SK-N-MC (cell line): ENCODE measurements around the gene RTRAF.

Experiments
- DNase-seq: peaks from one replicate; pipeline ENCODE4 v3.0.0-alpha.2; 2011; ENCODE audit warnings: low read depth, low spot score
- H3K27ac ChIP-seq: fragments of 200-600 bp; sonication (generic); 2 replicates; pipeline ENCODE4 v1.5.1; 2016; ENCODE audit warnings: mixed run types
- H3K36me3 ChIP-seq: fragments of 200-600 bp; sonication (generic); 2 replicates; pipeline ENCODE4 v1.6.1; 2017; ENCODE audit warnings: antibody characterized with exemption, low read length, mixed read lengths; ENCODE audit not compliant: insufficient read depth
- H3K4me3 ChIP-seq: fragments of 200-600 bp; sonication (generic); 2 replicates; pipeline ENCODE4 v1.5.1; 2016
- H3K9ac ChIP-seq: fragments of 200-600 bp; sonication (generic); 2 replicates; pipeline ENCODE4 v1.8.0; 2017; ENCODE audit warnings: mixed run types, mixed read lengths; ENCODE audit not compliant: insufficient read length
- H3K9me3 ChIP-seq: fragments of 200-600 bp; sonication (generic); 2 replicates; pipeline ENCODE4 v1.6.1; 2017; ENCODE audit warnings: low read depth, mild to moderate bottlenecking, antibody characterized with exemption, low read length, moderate library complexity, mixed read lengths
- EZH2 ChIP-seq: fragments of 200-600 bp; sonication (generic); IDR thresholded peaks from one replicate; pipeline ENCODE4 v1.6.1; 2017; ENCODE audit warnings: antibody characterized with exemption
- FOXP2 ChIP-seq: optimal IDR thresholded peaks from 2 replicates; pipeline ENCODE3; 2011; ENCODE audit warnings: mild to moderate bottlenecking, moderate library complexity; ENCODE audit not compliant: insufficient read depth; ENCODE audit errors: extremely low read length, control extremely low read depth
- POLR2AphosphoS5 ChIP-seq: IDR thresholded peaks from 2 replicates; pipeline ENCODE4 v1.6.1; 2012; ENCODE audit warnings: mild to moderate bottlenecking, low read depth, low read length, borderline replicate concordance

The RTRAF gene

DNA sequence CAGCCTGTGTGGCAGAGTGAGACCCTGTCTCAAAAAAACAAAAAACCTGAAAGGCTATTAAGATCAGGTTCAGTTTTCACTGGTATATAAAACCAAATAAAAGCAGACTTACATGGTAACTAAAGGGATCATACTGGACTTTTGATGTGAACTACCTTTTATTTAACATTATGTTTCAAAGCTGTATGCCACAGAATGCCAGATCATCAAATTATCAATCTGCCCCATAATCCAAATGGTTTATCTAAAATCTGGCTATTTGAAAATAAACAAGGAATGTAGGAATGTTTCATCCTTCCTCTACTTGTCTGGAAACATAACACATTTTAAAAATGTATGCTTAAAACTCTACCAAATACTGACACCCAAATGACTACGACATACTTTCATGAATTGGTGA, 65.3 kb downstream of the RTRAF start:
- no peak overlapping the region for H3K27ac ChIP-seq
- H3K9me3 ChIP-seq: no peaks in the 10 kb centered on the region
- H3K36me3 ChIP-seq: no peaks in the 10 kb centered on the region
- H3K9ac ChIP-seq: no peak overlapping the region
- no peak overlapping the region for H3K4me3 ChIP-seq
- TF ChIP-seq POLR2AphosphoS5 (no peak), EZH2 (no peak)
- no peak for DNase-seq

DNA sequence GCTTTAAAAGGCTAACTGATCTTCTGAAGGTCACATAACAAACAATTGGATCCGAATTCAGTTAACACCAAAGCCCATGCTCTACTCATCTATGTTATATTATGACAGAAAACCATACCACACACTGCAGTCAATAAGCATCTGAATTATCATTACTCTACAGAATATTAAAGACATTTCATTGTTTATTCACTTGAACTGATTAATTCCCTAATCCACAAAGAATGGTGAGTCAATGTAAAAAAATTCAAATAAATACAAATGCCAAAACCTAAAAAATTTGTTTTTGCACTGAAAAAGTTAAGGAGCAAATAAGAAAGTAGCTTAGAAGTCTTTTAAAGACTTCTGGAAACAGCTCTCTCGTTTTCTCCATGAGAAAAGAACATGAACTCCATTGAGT, 65.8 kb downstream of the RTRAF start:
- H3K4me3 ChIP-seq: no peak overlapping the region
- no peak overlapping the region for H3K9ac ChIP-seq
- TF ChIP-seq POLR2AphosphoS5: no peak
- no peak for TF ChIP-seq EZH2
- TF ChIP-seq FOXP2: no peak
- H3K36me3 ChIP-seq: no peaks in the 10 kb centered on the region
- H3K27ac ChIP-seq: no peak overlapping the region
- H3K9me3 ChIP-seq: no peaks in the 10 kb centered on the region
- DNase-seq: no peak

DNA sequence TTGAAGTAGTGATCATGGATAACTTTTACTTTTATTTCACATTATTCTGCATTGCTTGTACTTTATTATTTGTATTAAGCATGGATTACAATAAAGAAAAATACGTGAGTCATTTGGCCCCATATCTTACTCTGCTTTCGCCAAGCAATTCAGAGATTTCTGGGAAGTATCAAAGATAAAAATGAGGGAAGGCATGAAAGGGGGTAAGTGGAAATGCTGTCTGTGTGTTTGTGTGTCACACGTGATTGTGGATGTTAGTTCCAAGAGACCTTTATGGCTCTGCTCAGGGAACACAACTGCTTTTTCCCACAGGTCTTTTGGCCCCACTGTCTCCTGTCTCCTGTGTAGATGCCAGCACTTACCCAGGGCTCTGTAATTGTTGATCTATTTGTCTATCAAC, 69.0 kb downstream of the RTRAF start:
- H3K36me3 ChIP-seq: no peaks in the 10 kb centered on the region
- no peak overlapping the region for H3K9ac ChIP-seq
- DNase-seq: no peak
- H3K4me3 ChIP-seq: no peak overlapping the region
- H3K27ac ChIP-seq: no peak overlapping the region
- no peaks in the 10 kb centered on the region for H3K9me3 ChIP-seq
- TF ChIP-seq EZH2 (no peak), FOXP2 (no peak), POLR2AphosphoS5 (no peak)

DNA sequence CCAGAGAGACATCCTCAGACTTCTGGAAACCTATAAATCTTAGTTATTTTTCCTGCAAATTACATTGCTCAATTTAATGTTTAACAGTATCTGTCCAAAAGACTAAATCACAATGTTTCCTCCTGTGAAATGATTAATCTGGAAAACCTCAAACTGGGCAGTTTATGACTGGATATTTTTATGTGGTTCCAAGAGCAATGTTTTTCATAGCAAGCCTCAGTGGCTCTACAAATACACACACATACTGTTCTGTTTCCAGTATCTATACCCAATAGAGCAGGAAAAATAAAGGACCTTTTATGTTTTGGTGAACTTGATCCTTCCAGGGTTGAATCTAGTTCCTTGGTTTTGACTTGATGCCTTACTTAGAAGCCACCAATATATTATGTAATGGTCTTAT, 70.3 kb downstream of the RTRAF start:
- H3K27ac ChIP-seq: no peak overlapping the region
- H3K36me3 ChIP-seq: no peaks in the 10 kb centered on the region
- no peak overlapping the region for H3K4me3 ChIP-seq
- no peak for DNase-seq
- no peak overlapping the region for H3K9ac ChIP-seq
- TF ChIP-seq EZH2: no peak
- no peak for TF ChIP-seq POLR2AphosphoS5
- no peak for TF ChIP-seq FOXP2
- no peaks in the 10 kb centered on the region for H3K9me3 ChIP-seq

DNA sequence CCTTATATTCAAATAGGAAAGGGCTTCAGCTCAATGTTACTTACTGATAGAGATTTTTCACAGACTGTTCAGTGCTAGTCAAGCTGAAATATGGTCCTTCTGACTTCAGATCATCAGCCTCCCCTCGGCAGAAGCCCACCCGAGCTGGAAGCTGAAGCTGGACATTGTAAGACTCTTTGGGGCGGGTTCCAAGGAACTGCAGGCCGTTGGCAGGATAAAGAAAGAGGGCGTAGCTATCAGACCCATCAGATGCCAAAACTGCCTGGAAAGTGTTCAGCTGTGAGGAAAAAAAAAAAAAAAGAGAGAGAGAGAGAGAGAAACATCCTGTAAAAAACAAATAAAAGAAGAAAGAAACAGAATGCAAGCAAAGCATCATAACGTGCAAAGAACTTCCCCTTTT, 70.7 kb downstream of the RTRAF start:
- no peak overlapping the region for H3K9ac ChIP-seq
- H3K4me3 ChIP-seq: no peak overlapping the region
- H3K27ac ChIP-seq: no peak overlapping the region
- H3K36me3 ChIP-seq: no peaks in the 10 kb centered on the region
- no peak for TF ChIP-seq FOXP2
- no peak for TF ChIP-seq EZH2
- TF ChIP-seq POLR2AphosphoS5: no peak
- H3K9me3 ChIP-seq: no peaks in the 10 kb centered on the region
- DNase-seq: no peak
